ENCODE results near the gene PRKCD.

DNA sequence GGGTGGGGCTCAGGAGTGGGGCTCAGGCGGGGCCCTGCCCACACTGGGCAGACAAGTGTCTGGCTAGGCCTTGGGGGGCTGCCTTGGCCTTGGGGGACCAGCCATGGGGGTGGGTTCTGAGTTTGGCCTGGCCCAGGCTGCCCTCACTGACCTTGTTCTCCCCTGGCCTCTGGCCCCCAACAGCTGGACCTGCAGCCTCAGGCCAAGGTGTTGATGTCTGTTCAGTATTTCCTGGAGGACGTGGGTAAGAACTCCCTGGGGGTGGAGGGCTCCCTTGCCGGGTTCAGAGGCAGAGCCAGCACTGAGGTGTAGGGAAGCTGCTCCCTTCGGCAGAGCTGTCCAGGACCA lies 20.0 kb downstream of the PRKCD start:
- TF ChIP-seq POLR2AphosphoS5 (IDR thresholded peaks at IDR 0.05; ENCODE audit: borderline replicate concordance, low read depth, low read length), result no peak
- TF ChIP-seq EZH2 (IDR thresholded peaks at IDR 0.05), result no peak

Measured in SK-N-MC (cell line).